Measurements from ENCODE around the gene HARBI1. TPM values are rescaled to one million over a fixed set of nuclear protein-coding genes. Genes with fewer than 3 reads are reported as not detected.
A peak's percentile ranks its signal among the peaks of the same experiment; 100 is the strongest.
"Not testable (repeated sequence)": the region's sequence is repeated elsewhere in the genome, so short reads cannot be mapped to it uniquely, and the experiment has no call there.

The HARBI1 gene
- total and polyA plus RNA-seq, 2 of the 4 experiments (the other 2 are of a cell fraction): 2.7 to 5.2 TPM

DNA sequence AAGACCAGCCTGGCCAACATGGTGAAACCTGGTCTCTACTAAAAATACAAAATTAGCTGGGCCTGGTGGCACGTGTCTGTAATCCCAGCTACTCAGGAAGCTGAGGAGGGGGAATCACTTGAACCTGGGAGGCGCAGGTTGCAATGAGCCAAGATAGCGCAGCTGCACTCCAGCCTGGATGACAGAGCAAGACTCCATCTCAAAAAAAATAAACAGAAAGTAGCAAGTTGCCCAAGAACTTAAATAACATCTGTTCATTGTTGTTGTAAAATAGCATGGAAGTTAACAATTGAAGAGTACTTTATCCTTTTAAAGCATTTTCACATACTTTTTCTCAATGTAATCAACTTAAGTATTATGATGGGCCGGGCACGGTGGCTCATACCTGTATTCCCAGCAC is 28.9 kb downstream of the HARBI1 start:
- H3K27ac ChIP-seq (ENCODE audit: insufficient read depth, low read length): no peak overlapping the region
- H2BK15ac ChIP-seq (ENCODE audit: low read depth, low read length): no peak overlapping the region
- peaks cover 4% of the 10 kb centered on the region; the same call in 1 of the 2 replicates for H3K4me1 ChIP-seq (ENCODE audit: control insufficient read depth, insufficient read depth, low read length)
- H4K91ac ChIP-seq (ENCODE audit: insufficient read depth, low read depth, low read length): no peak overlapping the region
- peak; percentile 17; the same call in 1 of the 2 replicates for ATAC-seq (ENCODE audit: low read depth)
- H3K18ac ChIP-seq (ENCODE audit: low read depth, low read length): no peak overlapping the region
- no peaks in the 10 kb centered on the region for H3K27me3 ChIP-seq (ENCODE audit: control insufficient read depth, insufficient read depth, low read length)
- DNase-seq: peak; percentile 78
- WGBS, 2 experiments (ENCODE audit: extremely low coverage in 2 of 2, insufficient read length in 1 of 2): no CpG with 5 or more reads among the region's 5 CpGs
- TF ChIP-seq BHLHE40 (IDR thresholded peaks at IDR 0.05; ENCODE audit: low read depth, low read length): no peak
- peak; percentile 53; the same call in 1 of the 2 replicates for TF ChIP-seq CEBPB (IDR thresholded peaks at IDR 0.05; ENCODE audit: low read depth, low read length)
- TF ChIP-seq NFE2L2 (IDR thresholded peaks at IDR 0.05; ENCODE audit: low read depth, low read length): no peak
- peaks cover 48% of the 10 kb centered on the region for H4K20me1 ChIP-seq (ENCODE audit: insufficient read depth, low read length)
- no peak overlapping the region for H3K23ac ChIP-seq (ENCODE audit: low read depth, low read length)
- no peak overlapping the region for H2BK20ac ChIP-seq (ENCODE audit: low read depth, low read length)
- BruUV-seq (replicated peaks): no TSS peak
- no peaks in the 10 kb centered on the region for H3K9me1 ChIP-seq (ENCODE audit: insufficient read depth, low read length)
- no peak overlapping the region for H3K4me3 ChIP-seq (ENCODE audit: insufficient read depth, low read depth, low read length)
- no peak overlapping the region for H4K5ac ChIP-seq (ENCODE audit: low read depth, low read length)
- in situ Hi-C loops (cut with MboI; ENCODE audit: low sequenced_read_pairs): no loop called here
- no peak overlapping the region for H2AFZ ChIP-seq (replicated peaks; ENCODE audit: low read length, poor library complexity)
- no peak overlapping the region for H3K4me2 ChIP-seq (ENCODE audit: low read depth, low read length)
- H3K36me3 ChIP-seq (ENCODE audit: control insufficient read depth, insufficient read depth, low read length): no peaks in the 10 kb centered on the region
- no peak overlapping the region for H2BK5ac ChIP-seq (ENCODE audit: low read depth, low read length, poor library complexity, severe bottlenecking)
- ChIA-PET POLR2A (ENCODE audit: unreplicated experiment) (no interaction called here), CTCF (no interaction called here)
- H3K79me1 ChIP-seq (ENCODE audit: low read depth in 1 of 2, low read length in 2 of 2): peaks cover 4 to 57% of the 10 kb centered on the region in 2 experiments
- H2AK5ac ChIP-seq (ENCODE audit: low read depth, low read length): no peak overlapping the region
- no peak overlapping the region for H3K56ac ChIP-seq (ENCODE audit: extremely low read depth, insufficient read depth, low read length)
- no peaks in the 10 kb centered on the region for H3K9me3 ChIP-seq (ENCODE audit: control insufficient read depth, insufficient read depth, low read length)
- dilution Hi-C loops (cut with HindIII; ENCODE audit: low sequenced_read_pairs, unreplicated experiment): no loop called here
- no peak overlapping the region for H4K8ac ChIP-seq (ENCODE audit: low read depth in 2 of 2, low read length in 2 of 2)
- no peak overlapping the region for H2AK9ac ChIP-seq (replicated peaks; ENCODE audit: low read depth, low read length, poor library complexity)
- intact Hi-C loops (cut with micrococcal nuclease): no loop called here
- H2BK120ac ChIP-seq (ENCODE audit: low read depth, low read length): no peak overlapping the region
- no peak overlapping the region for H3K4ac ChIP-seq (ENCODE audit: low read depth, low read length)
- H3K14ac ChIP-seq (replicated peaks; ENCODE audit: low read depth, low read length): no peak overlapping the region
- H3K9ac ChIP-seq (ENCODE audit: low read depth, low read length): no peak overlapping the region

DNA sequence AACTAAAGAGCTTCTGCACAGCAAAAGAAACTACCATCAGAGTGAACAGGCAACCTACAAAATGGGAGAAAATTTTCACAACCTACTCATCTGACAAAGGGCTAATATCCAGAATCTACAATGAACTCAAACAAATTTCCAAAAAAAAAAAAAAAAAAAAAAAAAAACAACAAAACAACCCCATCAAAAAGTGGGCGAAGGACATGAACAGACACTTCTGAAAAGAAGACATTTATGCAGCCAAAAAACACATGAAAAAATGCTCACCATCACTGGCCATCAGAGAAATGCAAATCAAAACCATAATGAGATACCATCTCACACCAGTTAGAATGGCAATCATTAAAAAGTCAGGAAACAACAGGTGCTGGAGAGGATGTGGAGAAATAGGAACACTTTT is 33.5 kb downstream of the HARBI1 start:
- H2AK5ac ChIP-seq (ENCODE audit: low read depth, low read length); H2BK15ac ChIP-seq (ENCODE audit: low read depth, low read length); DNase-seq; CTCF ChIA-PET; ATAC-seq (ENCODE audit: low read depth); H3K27ac ChIP-seq (ENCODE audit: insufficient read depth, low read length); dilution Hi-C loops (cut with HindIII; ENCODE audit: low sequenced_read_pairs, unreplicated experiment); H3K27me3 ChIP-seq (ENCODE audit: control insufficient read depth, insufficient read depth, low read length); H2AFZ ChIP-seq (replicated peaks; ENCODE audit: low read length, poor library complexity); H3K23ac ChIP-seq (ENCODE audit: low read depth, low read length); H4K5ac ChIP-seq (ENCODE audit: low read depth, low read length); H3K4me3 ChIP-seq (ENCODE audit: insufficient read depth, low read depth, low read length); H3K18ac ChIP-seq (ENCODE audit: low read depth, low read length); H3K14ac ChIP-seq (replicated peaks; ENCODE audit: low read depth, low read length); intact Hi-C loops (cut with micrococcal nuclease); H3K56ac ChIP-seq (ENCODE audit: extremely low read depth, insufficient read depth, low read length); H3K36me3 ChIP-seq (ENCODE audit: control insufficient read depth, insufficient read depth, low read length); H4K91ac ChIP-seq (ENCODE audit: insufficient read depth, low read depth, low read length); H3K9me3 ChIP-seq (ENCODE audit: control insufficient read depth, insufficient read depth, low read length); H3K4me1 ChIP-seq (ENCODE audit: control insufficient read depth, insufficient read depth, low read length); H3K9me1 ChIP-seq (ENCODE audit: insufficient read depth, low read length); H2BK5ac ChIP-seq (ENCODE audit: low read depth, low read length, poor library complexity, severe bottlenecking); BruUV-seq (replicated peaks); H3K4ac ChIP-seq (ENCODE audit: low read depth, low read length); H3K4me2 ChIP-seq (ENCODE audit: low read depth, low read length); H3K9ac ChIP-seq (ENCODE audit: low read depth, low read length); H2AK9ac ChIP-seq (replicated peaks; ENCODE audit: low read depth, low read length, poor library complexity); POLR2A ChIA-PET (ENCODE audit: unreplicated experiment); in situ Hi-C loops (cut with MboI; ENCODE audit: low sequenced_read_pairs); H2BK120ac ChIP-seq (ENCODE audit: low read depth, low read length); H4K8ac ChIP-seq (ENCODE audit: low read depth in 2 of 2, low read length in 2 of 2); H2BK20ac ChIP-seq (ENCODE audit: low read depth, low read length): not testable (repeated sequence)
- no CpG with 5 or more reads among the region's 1 CpG for WGBS, 2 experiments (ENCODE audit: extremely low coverage in 2 of 2, insufficient read length in 1 of 2)
- peaks cover 23 to 56% of the 10 kb centered on the region in 2 experiments for H3K79me1 ChIP-seq (ENCODE audit: low read depth in 1 of 2, low read length in 2 of 2)
- H4K20me1 ChIP-seq (ENCODE audit: insufficient read depth, low read length): peaks cover 55% of the 10 kb centered on the region

Data from IMR-90 (cell line).